Upper lobe of left lung (tissue), 4 donors: Measurements from ENCODE around the gene PAAF1.

Experiments
- POLR2A ChIP-seq, 4 donors: fragments of 450-650 bp; IDR thresholded peaks; one replicate each; pipeline ENCODE4 v1.5.1; 2016 to 2017; ENCODE audit warnings: antibody characterized with exemption in 4 of 4, mild to moderate bottlenecking in 2 of 4
- POLR2AphosphoS5 ChIP-seq, 2 donors: sonication (generic); formaldehyde crosslinking; IDR thresholded peaks; one replicate each; pipeline ENCODE4 v1.5.1; 2017; ENCODE audit warnings: antibody characterized with exemption in 2 of 2

- no peak for TF ChIP-seq POLR2A (IDR thresholded peaks at IDR 0.05)
- no peak for TF ChIP-seq POLR2AphosphoS5 (IDR thresholded peaks at IDR 0.05)
These were observed 65.2 kb downstream of the PAAF1 start for GRCh38 chr11:73942010-73942409.
